GM03348 (cell line): ENCODE results near the gene STAG3.
"Not testable (repeated sequence)": the region's sequence is repeated elsewhere in the genome, so short reads cannot be mapped to it uniquely, and the experiment has no call there.

ENCODE experiments used
- DNase-seq: peaks from one replicate; pipeline ENCODE4 v3.0.0; 2012; ENCODE audit warnings: low spot score

STAG3 gene

GRCh38 chr7:100177045-100178001, at the start of gene STAG3, which contains the start of gene GPC2:
Gene STAG3, plus strand, starts transcription at chr7:100177918. Its CDS starts 2,639 bp downstream, at chr7:100180557.
Gene GPC2, minus strand, starts transcription at chr7:100177381. Its CDS starts 182 bp downstream, at chr7:100177199.
- peak; percentile 98 for DNase-seq

- DNase-seq = no peak
Measured at GRCh38 chr7:100128637-100128963, 49.1 kb upstream of the STAG3 start.

GRCh38 chr7:100130220-100130607, 47.5 kb upstream of the STAG3 start:
- not testable (repeated sequence) for DNase-seq

GRCh38 chr7:100130608-100131453, 46.9 kb upstream of the STAG3 start:
- DNase-seq = peak; percentile 82

- no peak for DNase-seq
Measured at GRCh38 chr7:100132126-100132525, 45.6 kb upstream of the STAG3 start.

- peak; percentile 78 for DNase-seq
Measured at GRCh38 chr7:100132697-100133151, 45.0 kb upstream of the STAG3 start.

GRCh38 chr7:100137851-100138760, 39.6 kb upstream of the STAG3 start:
- DNase-seq = no peak

GRCh38 chr7:100141555-100141949, 36.2 kb upstream of the STAG3 start:
- DNase-seq = no peak

- no peak for DNase-seq
Measured at GRCh38 chr7:100142461-100142860, 35.3 kb upstream of the STAG3 start.

- peak; percentile 68 for DNase-seq
Measured at GRCh38 chr7:100146350-100146749, 31.4 kb upstream of the STAG3 start.

- DNase-seq = no peak
Measured at GRCh38 chr7:100147278-100147677, 30.4 kb upstream of the STAG3 start.

- DNase-seq = no peak
Measured at GRCh38 chr7:100148225-100148558, 29.5 kb upstream of the STAG3 start.

- DNase-seq = peak; percentile 99
Measured at GRCh38 chr7:100148559-100149328, 29.0 kb upstream of the STAG3 start, which contains the start of gene LAMTOR4. Gene LAMTOR4, plus strand, starts transcription at chr7:100148918. Its CDS starts 55 bp downstream, at chr7:100148973.

- DNase-seq = no peak
Measured at GRCh38 chr7:100152404-100152803, 25.3 kb upstream of the STAG3 start.

GRCh38 chr7:100152937-100153666, 24.6 kb upstream of the STAG3 start:
- DNase-seq = no peak

- no peak for DNase-seq
Measured at GRCh38 chr7:100153708-100154535, 23.8 kb upstream of the STAG3 start.

- DNase-seq = no peak
Measured at GRCh38 chr7:100154651-100155491, 22.8 kb upstream of the STAG3 start.
